IPS-15b (cell line): Measurements from ENCODE around the gene ESR2.

Experiments used
- H3K27me3 ChIP-seq: one replicate; pipeline ENCODE4 v1.6.1; 2013; ENCODE audit warnings: low read length; ENCODE audit not compliant: control insufficient read depth, insufficient read depth
- H3K36me3 ChIP-seq: one replicate; pipeline ENCODE4 v1.6.1; 2013; ENCODE audit warnings: low read length; ENCODE audit not compliant: control insufficient read depth, insufficient read depth
- H3K4me1 ChIP-seq: one replicate; pipeline ENCODE4 v1.6.1; 2013; ENCODE audit warnings: mild to moderate bottlenecking, low read length; ENCODE audit not compliant: control insufficient read depth, insufficient read depth
- H3K4me3 ChIP-seq: one replicate; pipeline ENCODE4 v1.5.1; 2013; ENCODE audit warnings: low read depth, low read length
- H3K9ac ChIP-seq: one replicate; pipeline ENCODE4 v1.6.1; 2013; ENCODE audit warnings: low read depth, mild to moderate bottlenecking, low read length
- H3K9me3 ChIP-seq: one replicate; pipeline ENCODE4 v1.6.1; 2013; ENCODE audit warnings: mild to moderate bottlenecking, low read length; ENCODE audit not compliant: control insufficient read depth, insufficient read depth

Gene ESR2

GRCh38 chr14:64255756-64256155, 38.4 kb downstream of the ESR2 start:
- Histone ChIP-seq H3K36me3 (no peaks in the 10 kb centered on the region), H3K9ac (no peak overlapping the region), H3K4me3 (no peak overlapping the region), H3K27me3 (no peaks in the 10 kb centered on the region), H3K4me1 (no peaks in the 10 kb centered on the region), H3K9me3 (no peaks in the 10 kb centered on the region)

DNA sequence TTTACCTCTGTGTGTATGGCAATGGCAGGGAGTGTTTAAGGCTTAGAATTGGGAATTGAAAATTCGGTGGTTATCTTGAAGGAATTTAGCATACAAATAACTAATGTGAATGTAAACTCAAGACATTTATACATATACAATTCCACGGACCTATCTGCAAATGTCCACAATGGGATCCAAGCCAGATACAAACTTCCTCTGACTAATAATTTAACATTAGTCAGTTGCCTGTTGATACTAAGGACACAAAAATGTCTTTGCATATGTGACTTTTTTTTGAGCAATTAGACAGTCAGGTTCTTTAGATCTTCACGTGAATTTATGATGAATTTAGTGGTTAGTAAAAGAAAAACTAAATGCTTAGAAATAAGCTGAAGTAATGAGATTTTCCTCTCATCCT, 40.5 kb downstream of the ESR2 start:
- H3K36me3 ChIP-seq, result no peaks in the 10 kb centered on the region
- no peak overlapping the region for H3K4me3 ChIP-seq
- H3K9ac ChIP-seq, result no peak overlapping the region
- no peaks in the 10 kb centered on the region for H3K9me3 ChIP-seq
- H3K27me3 ChIP-seq, result no peaks in the 10 kb centered on the region
- no peaks in the 10 kb centered on the region for H3K4me1 ChIP-seq

- H3K4me3 ChIP-seq, result no peak overlapping the region
- no peaks in the 10 kb centered on the region for H3K27me3 ChIP-seq
- H3K4me1 ChIP-seq, result no peaks in the 10 kb centered on the region
- H3K9me3 ChIP-seq, result no peaks in the 10 kb centered on the region
- no peaks in the 10 kb centered on the region for H3K36me3 ChIP-seq
- no peak overlapping the region for H3K9ac ChIP-seq
Measured at GRCh38 chr14:64249363-64249762, 44.8 kb downstream of the ESR2 start.

DNA sequence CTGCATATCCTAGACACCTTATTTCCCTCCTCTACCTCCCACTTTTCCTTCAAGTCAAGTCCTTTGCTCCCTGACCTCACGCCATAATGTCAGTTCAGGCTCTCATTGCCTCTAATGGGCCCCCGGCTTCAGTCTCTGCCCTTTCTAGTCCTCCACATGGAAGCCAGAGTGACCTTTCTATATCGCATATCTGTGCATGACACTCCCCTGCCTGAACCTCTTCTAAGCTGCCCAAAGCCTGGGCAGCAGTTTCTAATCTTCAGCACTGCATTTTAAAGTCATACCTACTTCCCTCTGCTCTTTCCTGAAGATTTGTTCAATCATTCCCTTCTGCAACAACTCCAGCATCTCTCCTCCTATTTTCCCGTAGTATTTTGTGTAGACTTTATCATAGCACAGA, 45.5 kb downstream of the ESR2 start:
- no peaks in the 10 kb centered on the region for H3K36me3 ChIP-seq
- H3K9ac ChIP-seq, result no peak overlapping the region
- H3K27me3 ChIP-seq, result no peaks in the 10 kb centered on the region
- H3K4me3 ChIP-seq, result no peak overlapping the region
- no peaks in the 10 kb centered on the region for H3K9me3 ChIP-seq
- H3K4me1 ChIP-seq, result no peaks in the 10 kb centered on the region

- H3K36me3 ChIP-seq, result no peaks in the 10 kb centered on the region
- no peaks in the 10 kb centered on the region for H3K27me3 ChIP-seq
- H3K4me3 ChIP-seq, result no peak overlapping the region
- no peak overlapping the region for H3K9ac ChIP-seq
- H3K4me1 ChIP-seq, result no peaks in the 10 kb centered on the region
- no peaks in the 10 kb centered on the region for H3K9me3 ChIP-seq
Measured at GRCh38 chr14:64247195-64247594, 47.0 kb downstream of the ESR2 start.

GRCh38 chr14:64246688-64247087, 47.5 kb downstream of the ESR2 start:
- H3K9me3 ChIP-seq, result no peaks in the 10 kb centered on the region
- no peaks in the 10 kb centered on the region for H3K4me1 ChIP-seq
- H3K27me3 ChIP-seq, result no peaks in the 10 kb centered on the region
- H3K36me3 ChIP-seq, result no peaks in the 10 kb centered on the region
- no peak overlapping the region for H3K9ac ChIP-seq
- no peak overlapping the region for H3K4me3 ChIP-seq

GRCh38 chr14:64245491-64245890, 48.7 kb downstream of the ESR2 start:
- no peaks in the 10 kb centered on the region for H3K4me1 ChIP-seq

GRCh38 chr14:64244279-64244678, 49.9 kb downstream of the ESR2 start:
- Histone ChIP-seq H3K9me3 (no peaks in the 10 kb centered on the region), H3K4me3 (no peak overlapping the region), H3K4me1 (no peaks in the 10 kb centered on the region)

More at GRCh38 chr14:64245491-64245890, 48.7 kb downstream of the ESR2 start:
- H3K9me3 ChIP-seq, result no peaks in the 10 kb centered on the region
- H3K36me3 ChIP-seq, result no peaks in the 10 kb centered on the region
- no peaks in the 10 kb centered on the region for H3K27me3 ChIP-seq
- no peak overlapping the region for H3K9ac ChIP-seq
- H3K4me3 ChIP-seq, result no peak overlapping the region

GRCh38 chr14:64238631-64239030, 55.5 kb downstream of the ESR2 start:
- H3K4me3 ChIP-seq, result no peak overlapping the region
- no peaks in the 10 kb centered on the region for H3K9me3 ChIP-seq

More at GRCh38 chr14:64244279-64244678, 49.9 kb downstream of the ESR2 start:
- no peaks in the 10 kb centered on the region for H3K36me3 ChIP-seq
- H3K9ac ChIP-seq, result no peak overlapping the region
- H3K27me3 ChIP-seq, result no peaks in the 10 kb centered on the region

DNA sequence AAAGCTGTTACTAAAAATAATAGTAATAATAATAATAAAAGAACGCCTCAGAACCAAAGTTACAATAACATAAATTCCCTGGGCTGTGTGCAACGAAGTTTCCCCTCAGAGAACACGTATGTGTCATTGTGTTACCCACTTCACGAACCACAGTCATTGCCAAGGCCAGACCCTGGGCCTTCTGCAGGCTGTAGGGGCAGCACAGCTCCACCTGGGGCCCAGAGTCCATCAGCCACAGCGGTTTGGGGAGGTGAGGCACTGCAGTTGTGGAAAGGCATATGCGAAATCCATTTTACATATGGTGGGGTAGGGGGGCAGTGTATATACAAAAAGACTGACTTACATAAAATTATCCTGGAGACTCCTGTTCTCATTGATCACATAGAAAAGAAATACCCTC, 56.1 kb downstream of the ESR2 start:
- H3K4me1 ChIP-seq, result no peaks in the 10 kb centered on the region
- no peaks in the 10 kb centered on the region for H3K9me3 ChIP-seq
- no peak overlapping the region for H3K9ac ChIP-seq
- H3K27me3 ChIP-seq, result no peaks in the 10 kb centered on the region
- H3K4me3 ChIP-seq, result no peak overlapping the region
- no peaks in the 10 kb centered on the region for H3K36me3 ChIP-seq

More at GRCh38 chr14:64238631-64239030, 55.5 kb downstream of the ESR2 start:
- H3K9ac ChIP-seq, result no peak overlapping the region
- H3K36me3 ChIP-seq, result no peaks in the 10 kb centered on the region
- no peaks in the 10 kb centered on the region for H3K4me1 ChIP-seq
- H3K27me3 ChIP-seq, result no peaks in the 10 kb centered on the region

DNA sequence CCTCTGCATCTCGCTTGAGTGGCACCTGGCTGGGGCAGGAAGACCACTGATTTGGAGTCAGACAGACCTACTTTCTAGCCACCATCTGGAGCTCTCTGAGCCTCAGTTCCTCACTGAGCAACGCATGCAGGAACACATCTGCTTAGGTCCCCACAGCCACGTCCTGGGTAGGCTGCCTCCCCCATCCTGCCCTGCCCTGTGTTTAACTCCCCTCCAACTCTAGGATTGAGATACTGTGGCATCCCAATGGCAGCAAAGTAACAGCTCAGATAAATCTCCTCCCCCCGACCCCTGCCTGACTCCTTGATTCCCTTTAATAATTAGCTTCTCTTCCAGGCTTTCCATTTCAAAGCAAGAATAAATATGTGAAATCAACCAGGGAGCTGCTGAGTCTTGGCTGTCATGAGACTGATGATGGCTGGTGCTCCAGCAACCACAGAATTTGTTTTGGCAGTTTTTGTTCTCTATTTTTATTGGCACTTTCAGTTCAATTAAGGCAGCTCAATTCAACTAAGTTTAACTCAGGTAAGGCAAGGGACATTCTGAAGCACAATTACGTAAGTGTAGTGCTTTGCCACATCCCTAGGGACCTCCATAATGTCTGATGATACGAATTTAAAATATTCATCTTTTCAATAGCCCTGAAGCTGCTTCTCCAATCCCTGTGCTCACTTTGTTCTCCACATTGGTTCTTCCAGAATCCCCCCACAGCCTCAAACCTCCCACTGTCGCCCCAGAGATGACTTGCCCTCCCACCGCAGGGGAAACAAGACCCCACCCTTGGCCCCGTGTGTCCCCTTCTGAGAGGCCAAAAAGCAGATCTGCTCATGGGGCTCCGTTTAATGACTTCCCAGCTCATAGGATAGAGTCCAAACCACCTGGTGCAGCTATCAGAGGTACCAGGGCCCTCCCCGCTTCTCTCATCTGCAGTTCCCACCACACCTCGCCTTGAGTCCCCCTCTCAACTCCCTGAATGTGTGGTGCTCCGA, 58.2 kb downstream of the ESR2 start:
- no peak overlapping the region for H3K4me3 ChIP-seq
- no peaks in the 10 kb centered on the region for H3K4me1 ChIP-seq
- no peak overlapping the region for H3K9ac ChIP-seq
- no peaks in the 10 kb centered on the region for H3K9me3 ChIP-seq
- no peaks in the 10 kb centered on the region for H3K27me3 ChIP-seq
- H3K36me3 ChIP-seq, result no peaks in the 10 kb centered on the region
